Naive thymus-derived CD4-positive, alpha-beta T cell (primary cell): Measurements from ENCODE around the gene S1PR5. TPM values are rescaled to one million over a fixed set of nuclear protein-coding genes. Genes with fewer than 3 reads are reported as not detected.
"Not testable (repeated sequence)": the region's sequence is repeated elsewhere in the genome, so short reads cannot be mapped to it uniquely, and the experiment has no call there.

Experiments used
- ATAC-seq: fragments of 150-1000 bp; cut with Tn5 transposase; 2 replicates; pipeline ENCODE4 v1.10.0; 2021; ENCODE audit warnings: mild to moderate bottlenecking, moderate library complexity
- CTCF ChIA-PET: fragments of 350-600 bp; sonication (Branson Sonifier 250); formaldehyde crosslinking; loops from one replicate; lab custom pipeline; 2021; ENCODE audit warnings: antibody characterized with exemption; lab: Charles Lee
- POLR2A ChIA-PET: fragments of 350-600 bp; sonication (Branson Sonifier 250); formaldehyde crosslinking; loops from one replicate; lab custom pipeline; 2021; ENCODE audit warnings: antibody characterized with exemption, inconsistent platforms; lab: Charles Lee
- DNase-seq, 9 donors: peaks; one replicate each; pipeline versions ENCODE4 v3.0.0 to v3.0.0-alpha.2; 2020 to 2022; ENCODE audit warnings: mixed read lengths in 1 of 9
- H3K27ac ChIP-seq: one replicate; pipeline ENCODE4 v1.7.0; 2013; ENCODE audit warnings: mild to moderate bottlenecking, low read depth, low read length, moderate library complexity
- H3K27me3 ChIP-seq, 2 donors: one replicate each; pipeline ENCODE4 v1.7.0; 2013; ENCODE audit warnings: low read length in 2 of 2, mild to moderate bottlenecking in 2 of 2, moderate library complexity in 2 of 2; ENCODE audit not compliant: control insufficient read depth in 2 of 2, insufficient read depth in 2 of 2
- H3K36me3 ChIP-seq, 3 experiments: 1 replicate in 2 of 3; 2 replicates in 1 of 3; pipeline ENCODE4 v1.7.0; 2013; ENCODE audit warnings: low read length in 3 of 3, mild to moderate bottlenecking in 3 of 3, moderate library complexity in 1 of 3; ENCODE audit not compliant: insufficient read depth in 3 of 3, control insufficient read depth in 2 of 3
- H3K4me1 ChIP-seq, 2 donors: one replicate each; pipeline ENCODE4 v1.7.0; 2013; ENCODE audit warnings: low read length in 2 of 2, mild to moderate bottlenecking in 2 of 2, moderate library complexity in 1 of 2; ENCODE audit not compliant: control insufficient read depth in 2 of 2, insufficient read depth in 2 of 2
- H3K4me3 ChIP-seq: 2 replicates; pipeline ENCODE4 v1.7.0; 2013; ENCODE audit warnings: mild to moderate bottlenecking, low read length
- H3K9me3 ChIP-seq, 3 experiments: 1 replicate in 2 of 3; 2 replicates in 1 of 3; pipeline ENCODE4 v1.7.0; 2013; ENCODE audit warnings: low read length in 3 of 3; ENCODE audit not compliant: control insufficient read depth in 2 of 3
- H3K27ac Mint-ChIP-seq, 9 donors: one replicate each; pipeline ENCODE4 v1.8.0; 2020 to 2022; ENCODE audit warnings: mixed read lengths in 9 of 9, mild to moderate bottlenecking in 8 of 9, moderate library complexity in 5 of 9, inconsistent platforms in 2 of 9
- H3K27me3 Mint-ChIP-seq, 5 donors: one replicate each; pipeline ENCODE4 v1.8.0; 2021 to 2022; ENCODE audit warnings: mixed read lengths in 5 of 5, mild to moderate bottlenecking in 1 of 5
- H3K36me3 Mint-ChIP-seq, 5 donors: one replicate each; pipeline ENCODE4 v1.8.0; 2020 to 2022; ENCODE audit warnings: mixed read lengths in 5 of 5, mild to moderate bottlenecking in 3 of 5, inconsistent platforms in 1 of 5
- H3K4me1 Mint-ChIP-seq, 7 donors: one replicate each; pipeline ENCODE4 v1.8.0; 2020 to 2022; ENCODE audit warnings: mixed read lengths in 7 of 7, mild to moderate bottlenecking in 3 of 7, inconsistent platforms in 1 of 7
- H3K4me3 Mint-ChIP-seq, 10 donors: one replicate each; pipeline ENCODE4 v1.8.0; 2020 to 2022; ENCODE audit warnings: mild to moderate bottlenecking in 10 of 10, mixed read lengths in 10 of 10, moderate library complexity in 6 of 10, inconsistent platforms in 2 of 10
- H3K9me3 Mint-ChIP-seq, 11 donors: one replicate each; pipeline ENCODE4 v1.8.0; 2020 to 2022; ENCODE audit warnings: mixed read lengths in 11 of 11, mild to moderate bottlenecking in 4 of 11, inconsistent platforms in 1 of 11, moderate library complexity in 1 of 11
- intact Hi-C, 2 donors: fragments of 100-400 bp; cut with micrococcal nuclease; formaldehyde crosslinking; loops; one replicate each; pipeline ENCODE4 v1.15.1; 2023
- polyA plus RNA-seq, 2 donors: library from polyadenylated mRNA; unstranded; fragments of 300-500 nt; fragmentation: Illumina TruSeq; gene quantifications; one replicate each; pipeline ENCODE4 v1.2.3, GENCODE V29; 2021
- total RNA-seq, 6 experiments: library from RNA in 5 of 6; stranded (reverse) in 5 of 6; gene quantifications; 1 replicate in 5 of 6; 2 replicates in 1 of 6; pipeline ENCODE4 v1.2.3 and lab custom pipeline; 2021 to 2026

The S1PR5 gene
- total and polyA plus RNA-seq, 7 experiments from 2014 or later = 0.51 to 22.0 (median 0.61) TPM; not detected in 1

DNA sequence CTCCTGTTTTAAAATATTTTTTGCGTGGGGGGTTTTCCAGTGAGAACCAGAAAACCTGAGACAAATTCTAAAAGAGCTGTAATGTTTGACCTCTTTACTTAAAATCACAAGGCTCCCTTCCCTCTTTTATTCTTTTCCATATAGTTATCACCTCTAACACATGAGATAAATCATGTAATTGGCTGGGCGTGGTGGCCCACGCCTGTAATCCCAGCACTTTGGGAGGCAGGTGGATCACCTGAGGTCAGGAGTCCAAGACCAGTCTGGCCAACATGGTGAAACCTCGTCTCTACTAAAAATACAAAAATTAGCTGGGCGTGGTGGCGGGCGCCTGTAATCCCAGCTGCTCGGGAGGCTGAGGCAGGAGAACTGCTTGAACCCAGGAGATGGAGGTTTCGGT is 33.8 kb upstream of the S1PR5 start:
- ChIA-PET POLR2A (interaction anchor here (0.6 to 6.8 kb wide), 7 partner anchors 10 to 285 kb away, joined by 3 to 77 read pairs (median 4); partner anchors contain the start of genes CDKN2D, KRI1 and TMED1), CTCF (interaction anchor here (0.7 kb wide), 1 partner anchor 218 kb away, joined by 3 read pairs; no protein-coding TSS in a partner anchor)
- DNase-seq, H3K9me3 Mint-ChIP-seq, H3K4me3 ChIP-seq, H3K27me3 ChIP-seq, H3K9me3 ChIP-seq, ATAC-seq, H3K27me3 Mint-ChIP-seq, H3K27ac ChIP-seq, H3K4me3 Mint-ChIP-seq: not testable (repeated sequence)
- Histone ChIP-seq H3K36me3 (peaks cover 13 to 75% (median 19%) of the 10 kb centered on the region in 3 experiments), H3K4me1 (peaks cover 41 to 50% of the 10 kb centered on the region in 2 donors)
- Mint-ChIP-seq H3K4me1 (peaks cover 22 to 60% (median 38%) of the 10 kb centered on the region in 7 donors), H3K36me3 (peaks cover 0 to 30% (median 7%) of the 10 kb centered on the region in 5 donors), H3K27ac (peak overlapping the region in 6 of 9 donors; percentile 16 to 96 (median 45))
- intact Hi-C loops = loop anchor here (1.0 to 5.0 kb wide), 3 partner anchors 41 to 46 kb away; no protein-coding TSS in a partner anchor

DNA sequence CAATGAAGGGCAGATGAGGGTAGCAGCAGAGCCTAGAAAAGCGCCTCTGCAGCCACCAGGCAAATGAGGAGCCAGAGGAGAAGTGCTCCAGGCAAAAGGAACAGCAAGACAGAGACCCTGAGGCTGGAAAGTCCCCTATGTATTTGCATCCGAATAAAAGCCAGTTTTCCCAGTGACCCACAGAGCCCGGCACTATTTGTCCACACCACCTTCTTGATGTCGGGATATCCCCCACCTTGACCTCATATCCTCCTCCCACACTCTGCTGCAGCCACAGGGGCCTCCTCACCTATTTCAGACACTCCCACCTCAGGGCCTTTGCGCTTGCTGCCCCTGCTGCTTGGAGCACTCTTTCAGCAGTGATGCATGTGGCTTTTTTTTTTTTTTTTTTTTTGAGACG is 33.1 kb upstream of the S1PR5 start:
- Mint-ChIP-seq H3K9me3 (no peaks in the 10 kb centered on the region), H3K4me1 (peaks cover 24 to 54% (median 31%) of the 10 kb centered on the region in 7 donors), H3K36me3 (peaks cover 0 to 27% (median 7%) of the 10 kb centered on the region in 5 donors), H3K27ac (peak overlapping the region in 4 of 9 donors; percentile 34 to 82 (median 60)), H3K27me3 (no peaks in the 10 kb centered on the region), H3K4me3 (peak overlapping the region in 2 of 10 donors; percentile 25 to 45)
- H3K9me3 ChIP-seq = no peaks in the 10 kb centered on the region
- no peaks in the 10 kb centered on the region for H3K27me3 ChIP-seq
- H3K36me3 ChIP-seq = peaks cover 12 to 72% (median 14%) of the 10 kb centered on the region in 3 experiments
- intact Hi-C loops = loop anchor here (2.0 to 5.0 kb wide), 2 partner anchors 43 to 46 kb away; no protein-coding TSS in a partner anchor
- DNase-seq = no peak
- ChIA-PET POLR2A (interaction anchor here (0.6 to 9.3 kb wide), 3 partner anchors 17 to 70 kb away, joined by 4 to 126 read pairs (median 77); partner anchors contain the start of genes CDKN2D and KRI1), CTCF (no interaction called here)
- H3K4me1 ChIP-seq = peaks cover 36 to 43% of the 10 kb centered on the region in 2 donors
- no peak overlapping the region for H3K4me3 ChIP-seq
- ATAC-seq = no peak
- H3K27ac ChIP-seq = no peak overlapping the region

DNA sequence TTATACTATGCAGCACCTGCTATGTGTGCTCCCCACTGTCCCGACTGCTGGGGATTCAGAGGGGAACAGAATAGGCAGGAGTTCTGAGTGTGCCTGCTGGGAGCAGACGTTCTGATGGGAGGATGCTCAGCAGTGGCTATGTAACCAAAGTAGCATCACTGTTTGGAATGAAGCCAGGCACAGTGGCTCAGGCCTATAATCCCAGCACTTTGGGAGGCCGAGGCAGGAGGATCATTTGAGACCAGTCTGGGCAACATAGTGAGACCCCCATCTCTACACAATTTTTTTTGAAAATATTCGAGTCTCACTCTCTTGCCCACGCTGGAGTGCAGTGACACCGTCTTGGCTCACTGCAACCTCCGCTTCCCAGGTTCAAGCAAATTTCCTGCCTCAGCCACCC is 32.5 kb upstream of the S1PR5 start:
- DNase-seq (no peak), ATAC-seq (no peak)
- H3K4me3 Mint-ChIP-seq = no peak overlapping the region
- Histone ChIP-seq H3K27ac (no peak overlapping the region), H3K27me3 (no peaks in the 10 kb centered on the region), H3K36me3 (peaks cover 8 to 66% (median 10%) of the 10 kb centered on the region in 3 experiments), H3K9me3 (no peaks in the 10 kb centered on the region), H3K4me3 (no peak overlapping the region), H3K4me1 (peaks cover 36 to 43% of the 10 kb centered on the region in 2 donors)
- ChIA-PET POLR2A (interaction anchor here (9.3 kb wide), 1 partner anchor 17 kb away, joined by 126 read pairs; the partner anchor contains the start of genes CDKN2D and KRI1), CTCF (no interaction called here)
- no peaks in the 10 kb centered on the region for H3K9me3 Mint-ChIP-seq
- H3K27me3 Mint-ChIP-seq = no peaks in the 10 kb centered on the region
- intact Hi-C loops = loop anchor here (2.0 to 5.0 kb wide), 2 partner anchors 42 to 45 kb away; no protein-coding TSS in a partner anchor
- peaks cover 0 to 29% (median 7%) of the 10 kb centered on the region in 5 donors for H3K36me3 Mint-ChIP-seq
- H3K4me1 Mint-ChIP-seq = peaks cover 30 to 53% (median 34%) of the 10 kb centered on the region in 7 donors
- H3K27ac Mint-ChIP-seq = peak overlapping the region in 1 of 9 donors; percentile 82

DNA sequence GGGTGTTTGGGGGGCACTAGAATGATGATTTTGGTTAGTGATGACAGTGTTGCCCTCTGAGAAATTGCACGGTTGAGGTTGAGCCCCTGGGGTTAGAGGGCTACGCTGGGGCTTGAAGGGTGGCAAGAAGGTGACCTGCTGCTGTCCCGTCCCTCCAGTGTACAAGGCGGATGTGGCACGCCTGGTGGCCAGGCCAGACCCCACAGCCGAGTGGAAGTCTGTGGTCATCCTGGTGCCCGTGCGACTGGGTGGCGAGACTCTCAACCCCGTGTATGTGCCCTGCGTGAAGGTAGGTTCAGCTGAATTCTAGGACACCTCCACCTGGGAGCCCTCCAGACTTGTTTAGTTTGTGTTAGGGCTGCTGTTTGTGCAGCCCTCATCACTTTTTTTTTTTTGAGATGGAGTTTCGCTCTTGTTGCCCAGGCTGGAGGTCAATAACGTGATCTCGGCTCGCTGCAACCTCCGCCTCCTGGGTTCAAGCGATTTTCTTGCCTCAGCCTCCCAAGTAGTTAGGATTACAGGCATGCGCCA is 31.6 kb upstream of the S1PR5 start:
- H3K9me3 ChIP-seq = no peaks in the 10 kb centered on the region
- H3K4me3 Mint-ChIP-seq = peak overlapping the region in 1 of 10 donors; percentile 14
- no peak overlapping the region for H3K4me3 ChIP-seq
- peak overlapping the region in 5 of 9 donors; percentile 8 to 65 (median 25) for H3K27ac Mint-ChIP-seq
- H3K4me1 ChIP-seq = peaks cover 33 to 37% of the 10 kb centered on the region in 2 donors
- H3K4me1 Mint-ChIP-seq = peaks cover 21 to 46% (median 28%) of the 10 kb centered on the region in 7 donors
- intact Hi-C loops = no loop called here
- H3K27me3 Mint-ChIP-seq = no peaks in the 10 kb centered on the region
- no peak overlapping the region for H3K27ac ChIP-seq
- peaks cover 7 to 65% (median 7%) of the 10 kb centered on the region in 3 experiments for H3K36me3 ChIP-seq
- no peak for ATAC-seq
- ChIA-PET POLR2A (interaction anchor here (9.3 kb wide), 1 partner anchor 18 kb away, joined by 126 read pairs; the partner anchor contains the start of genes CDKN2D and KRI1), CTCF (no interaction called here)
- H3K27me3 ChIP-seq = no peaks in the 10 kb centered on the region
- no peaks in the 10 kb centered on the region for H3K9me3 Mint-ChIP-seq
- no peak for DNase-seq
- peaks cover 0 to 28% (median 4%) of the 10 kb centered on the region in 5 donors for H3K36me3 Mint-ChIP-seq

DNA sequence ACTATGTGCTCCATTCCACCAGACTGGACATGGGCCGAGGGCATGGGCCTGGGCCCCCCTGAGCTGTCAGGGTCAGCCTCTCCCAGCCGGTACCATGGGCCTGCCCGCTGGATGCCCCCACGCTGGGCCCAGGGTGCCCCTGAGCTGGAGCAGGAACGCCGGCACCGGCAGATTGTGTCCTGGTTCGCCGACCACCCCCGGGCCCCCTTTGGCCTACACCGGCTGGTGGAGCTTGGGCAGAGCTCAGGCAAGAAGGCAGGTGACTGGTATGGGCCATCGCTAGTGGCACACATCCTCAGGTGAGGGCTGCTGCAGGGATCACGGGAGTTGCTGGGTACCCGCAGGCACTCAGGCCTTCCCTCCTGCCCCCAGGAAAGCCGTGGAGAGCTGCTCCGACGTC is 29.6 kb upstream of the S1PR5 start:
- peaks cover 0 to 14% (median 4%) of the 10 kb centered on the region in 5 donors for H3K36me3 Mint-ChIP-seq
- CTCF ChIA-PET = interaction anchor here (1.1 kb wide), 2 partner anchors 170 to 318 kb away, joined by 3 to 6 read pairs; no protein-coding TSS in a partner anchor
- intact Hi-C loops = no loop called here

DNA sequence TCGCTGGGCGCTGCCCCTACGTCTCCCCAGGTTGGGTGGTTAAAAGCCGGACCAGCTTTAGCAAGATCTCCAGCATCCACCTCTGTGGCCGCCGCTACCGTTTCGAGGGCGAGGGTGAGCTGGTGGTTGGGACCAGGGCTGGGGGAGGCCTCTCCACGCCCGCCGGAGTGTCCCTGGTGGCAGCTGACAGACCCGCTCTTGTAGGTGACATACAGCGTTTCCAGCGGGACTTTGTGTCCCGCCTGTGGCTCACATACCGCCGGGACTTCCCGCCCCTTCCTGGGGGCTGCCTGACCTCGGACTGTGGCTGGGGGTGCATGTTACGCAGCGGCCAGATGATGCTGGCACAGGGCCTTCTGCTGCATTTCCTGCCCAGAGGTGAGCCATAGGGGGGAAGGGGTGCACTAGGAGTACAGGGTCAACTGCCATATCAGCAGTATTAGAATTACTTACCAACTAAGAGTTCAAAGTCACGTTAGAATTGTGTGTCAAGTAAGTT is 27.6 kb upstream of the S1PR5 start:
- peak overlapping the region; percentile 72 to 90 (median 87) for H3K27ac Mint-ChIP-seq
- CTCF ChIA-PET = interaction anchor here (1.1 kb wide), 1 partner anchor 29 kb away, joined by 3 read pairs; no protein-coding TSS in a partner anchor
- Histone ChIP-seq H3K4me3 (peak overlapping the region; percentile 83), H3K27me3 (no peaks in the 10 kb centered on the region), H3K9me3 (no peaks in the 10 kb centered on the region), H3K4me1 (peaks cover 13 to 19% of the 10 kb centered on the region in 2 donors), H3K27ac (peak overlapping the region; percentile 96), H3K36me3 (peaks cover 0 to 34% (median 0%) of the 10 kb centered on the region in 3 experiments)
- no peak for DNase-seq
- H3K27me3 Mint-ChIP-seq = peaks cover 0 to 18% (median 0%) of the 10 kb centered on the region in 5 donors
- peaks cover 0 to 5% (median 0%) of the 10 kb centered on the region in 5 donors for H3K36me3 Mint-ChIP-seq
- no peak for ATAC-seq
- no peaks in the 10 kb centered on the region for H3K9me3 Mint-ChIP-seq
- peak overlapping the region; percentile 83 to 93 (median 88) for H3K4me3 Mint-ChIP-seq
- peaks cover 8 to 27% (median 16%) of the 10 kb centered on the region in 7 donors for H3K4me1 Mint-ChIP-seq
- intact Hi-C loops = loop anchor here (5.0 kb wide), 2 partner anchors 143 to 417 kb away; partner anchors contain the start of genes CDC37 (in 1 of the 2) and SMARCA4 (in 1 of the 2)
- POLR2A ChIA-PET = interaction anchor here (0.9 to 9.3 kb wide), 3 partner anchors 9 to 22 kb away, joined by 3 to 126 read pairs (median 8); partner anchors contain the start of genes CDKN2D and KRI1

More for the DNA sequence above, 29.6 kb upstream of the S1PR5 start:
- H3K4me3 Mint-ChIP-seq = no peak overlapping the region
- H3K9me3 ChIP-seq = no peaks in the 10 kb centered on the region
- H3K27me3 ChIP-seq = no peaks in the 10 kb centered on the region
- no peak for ATAC-seq
- H3K27ac ChIP-seq = no peak overlapping the region
- H3K27me3 Mint-ChIP-seq = peaks cover 0 to 2% (median 0%) of the 10 kb centered on the region in 5 donors
- peaks cover 0 to 49% (median 0%) of the 10 kb centered on the region in 3 experiments for H3K36me3 ChIP-seq
- peak overlapping the region in 1 of 9 donors; percentile 28 for H3K27ac Mint-ChIP-seq
- peaks cover 8 to 35% (median 18%) of the 10 kb centered on the region in 7 donors for H3K4me1 Mint-ChIP-seq
- H3K4me1 ChIP-seq = peaks cover 19 to 21% of the 10 kb centered on the region in 2 donors
- no peak for DNase-seq
- POLR2A ChIA-PET = interaction anchor here (1.4 to 9.3 kb wide), 3 partner anchors 10 to 20 kb away, joined by 3 to 126 read pairs (median 8); partner anchors contain the start of genes CDKN2D and KRI1
- no peaks in the 10 kb centered on the region for H3K9me3 Mint-ChIP-seq
- no peak overlapping the region for H3K4me3 ChIP-seq
